ENCODE data around the gene GPR25. TPM values are rescaled to one million over a fixed set of nuclear protein-coding genes. Genes with fewer than 3 reads are reported as not detected.

GPR25 gene
- total RNA-seq, 4 donors from 2014 or later, result 0.48 TPM; not detected in 3

DNA sequence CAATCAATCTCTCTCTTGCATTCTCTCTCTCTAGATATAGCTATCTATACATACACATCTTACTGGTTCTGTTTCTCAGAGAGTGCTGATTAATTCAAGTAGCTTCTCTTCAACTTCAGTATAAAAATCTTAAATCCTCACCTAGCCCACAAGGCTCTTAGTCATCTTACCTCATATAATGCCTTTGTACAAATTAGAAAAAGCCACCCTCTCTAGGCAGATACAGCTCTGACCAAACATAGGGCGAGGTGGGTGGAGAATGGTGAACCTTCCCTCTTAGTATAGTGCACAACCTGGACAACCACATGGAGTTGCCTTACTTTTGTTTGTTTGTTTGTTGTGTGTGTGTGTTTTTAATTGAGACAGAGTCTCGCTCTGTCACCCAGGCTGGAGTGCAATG, 16.8 kb downstream of the GPR25 start:
- WGBS, 2 donors (ENCODE audit: low coverage in 1 of 2), result 97 to 100% methylated on average over 1 to 2 of the region's 2 CpGs
- TF ChIP-seq POLR2AphosphoS5 (IDR thresholded peaks at IDR 0.05) (no peak), EP300 (IDR thresholded peaks at IDR 0.05; ENCODE audit: low read depth) (no peak), POLR2A (IDR thresholded peaks at IDR 0.05) (no peak)
- TF ChIP-seq, protein P1, sequence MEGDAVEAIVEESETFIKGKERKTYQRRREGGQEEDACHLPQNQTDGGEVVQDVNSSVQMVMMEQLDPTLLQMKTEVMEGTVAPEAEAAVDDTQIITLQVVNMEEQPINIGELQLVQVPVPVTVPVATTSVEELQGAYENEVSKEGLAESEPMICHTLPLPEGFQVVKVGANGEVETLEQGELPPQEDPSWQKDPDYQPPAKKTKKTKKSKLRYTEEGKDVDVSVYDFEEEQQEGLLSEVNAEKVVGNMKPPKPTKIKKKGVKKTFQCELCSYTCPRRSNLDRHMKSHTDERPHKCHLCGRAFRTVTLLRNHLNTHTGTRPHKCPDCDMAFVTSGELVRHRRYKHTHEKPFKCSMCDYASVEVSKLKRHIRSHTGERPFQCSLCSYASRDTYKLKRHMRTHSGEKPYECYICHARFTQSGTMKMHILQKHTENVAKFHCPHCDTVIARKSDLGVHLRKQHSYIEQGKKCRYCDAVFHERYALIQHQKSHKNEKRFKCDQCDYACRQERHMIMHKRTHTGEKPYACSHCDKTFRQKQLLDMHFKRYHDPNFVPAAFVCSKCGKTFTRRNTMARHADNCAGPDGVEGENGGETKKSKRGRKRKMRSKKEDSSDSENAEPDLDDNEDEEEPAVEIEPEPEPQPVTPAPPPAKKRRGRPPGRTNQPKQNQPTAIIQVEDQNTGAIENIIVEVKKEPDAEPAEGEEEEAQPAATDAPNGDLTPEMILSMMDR (IDR thresholded peaks at IDR 0.05), result no peak
- intact Hi-C loops (cut with DNase I; ENCODE audit: low total_unique reads) (no loop called here), in situ Hi-C loops (cut with MboI; ENCODE audit: low pct_ligation_motif_present in 1 of 4, low pct_unique_long_range_greater_than_20kb in 1 of 4, low sequenced_read_pairs in 3 of 4) (no loop called here)
- no peak overlapping the region for H3K27ac ChIP-seq
- DNase-seq, result no peak
- no peaks in the 10 kb centered on the region for H3K9me3 ChIP-seq
- peaks cover 0 to 45% (median 34%) of the 10 kb centered on the region in 4 donors for H3K4me1 ChIP-seq
- H3K4me3 ChIP-seq, result no peak overlapping the region
- peaks cover 14% of the 10 kb centered on the region for H3K27me3 ChIP-seq
- no peaks in the 10 kb centered on the region for H3K36me3 ChIP-seq

DNA sequence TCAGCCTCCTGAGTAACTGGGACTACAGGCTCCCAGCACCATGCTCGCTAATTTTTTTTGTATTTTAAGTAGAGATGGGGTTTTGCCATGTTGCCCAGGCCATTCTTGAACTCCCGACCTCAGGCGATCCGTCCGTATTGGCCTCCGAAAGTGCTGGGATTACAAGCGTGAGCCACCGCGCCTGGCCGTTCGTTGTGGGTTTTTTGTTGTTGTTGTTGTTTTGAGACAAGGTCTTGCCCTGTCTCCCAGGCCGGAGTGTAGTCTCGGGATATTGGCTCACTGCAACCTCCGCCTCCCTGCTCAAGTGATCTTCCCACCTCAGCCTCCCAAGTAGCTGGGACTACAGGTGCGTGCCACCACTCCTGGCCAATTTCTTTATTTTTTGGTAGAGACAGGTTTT, 17.2 kb downstream of the GPR25 start:
- Histone ChIP-seq H3K4me1 (peaks cover 0 to 45% (median 35%) of the 10 kb centered on the region in 4 donors), H3K27me3 (peaks cover 14% of the 10 kb centered on the region), H3K4me3 (no peak overlapping the region), H3K27ac (no peak overlapping the region), H3K9me3 (no peaks in the 10 kb centered on the region), H3K36me3 (no peaks in the 10 kb centered on the region)
- TF ChIP-seq POLR2AphosphoS5 (IDR thresholded peaks at IDR 0.05) (no peak), EP300 (IDR thresholded peaks at IDR 0.05; ENCODE audit: low read depth) (no peak), POLR2A (IDR thresholded peaks at IDR 0.05) (no peak)
- TF ChIP-seq, protein P1 (IDR thresholded peaks at IDR 0.05), result no peak
- 90 to 96% methylated on average over 4 to 15 of the region's 15 CpGs for WGBS, 2 donors (ENCODE audit: low coverage in 1 of 2)
- in situ Hi-C loops (cut with MboI; ENCODE audit: low pct_ligation_motif_present in 1 of 4, low pct_unique_long_range_greater_than_20kb in 1 of 4, low sequenced_read_pairs in 3 of 4) (loop anchor here in 1 of 4 donors (10.0 kb wide), 1 partner anchor 145 kb away; no protein-coding TSS in a partner anchor), intact Hi-C loops (cut with DNase I; ENCODE audit: low total_unique reads) (no loop called here)
- DNase-seq, result no peak

- H3K27me3 ChIP-seq, result peaks cover 14% of the 10 kb centered on the region
- no peaks in the 10 kb centered on the region for H3K9me3 ChIP-seq
- TF ChIP-seq POLR2AphosphoS5 (IDR thresholded peaks at IDR 0.05) (no peak), EP300 (IDR thresholded peaks at IDR 0.05; ENCODE audit: low read depth) (no peak), POLR2A (IDR thresholded peaks at IDR 0.05) (peak; percentile 14)
- TF ChIP-seq, protein P1 (IDR thresholded peaks at IDR 0.05), result peak; percentile 32 to 65 (median 37)
- in situ Hi-C loops (cut with MboI; ENCODE audit: low pct_ligation_motif_present in 1 of 4, low pct_unique_long_range_greater_than_20kb in 1 of 4, low sequenced_read_pairs in 3 of 4), result loop anchor here in 1 of 4 donors (10.0 kb wide), 1 partner anchor 144 kb away; no protein-coding TSS in a partner anchor
- H3K27ac ChIP-seq, result peak overlapping the region; percentile 90 to 96 (median 91)
- peak; percentile 68 for DNase-seq
- intact Hi-C loops (cut with DNase I; ENCODE audit: low total_unique reads), result no loop called here
- peak overlapping the region; percentile 23 to 66 (median 44) for H3K4me3 ChIP-seq
- H3K4me1 ChIP-seq, result peaks cover 0 to 45% (median 35%) of the 10 kb centered on the region in 4 donors
- no peaks in the 10 kb centered on the region for H3K36me3 ChIP-seq
- 6 to 15% methylated on average over 6 to 70 of the region's 72 CpGs for WGBS, 2 donors (ENCODE audit: low coverage in 1 of 2)
Measured at GRCh38 chr1:200890818-200891773, 18.3 kb downstream of the GPR25 start.

DNA sequence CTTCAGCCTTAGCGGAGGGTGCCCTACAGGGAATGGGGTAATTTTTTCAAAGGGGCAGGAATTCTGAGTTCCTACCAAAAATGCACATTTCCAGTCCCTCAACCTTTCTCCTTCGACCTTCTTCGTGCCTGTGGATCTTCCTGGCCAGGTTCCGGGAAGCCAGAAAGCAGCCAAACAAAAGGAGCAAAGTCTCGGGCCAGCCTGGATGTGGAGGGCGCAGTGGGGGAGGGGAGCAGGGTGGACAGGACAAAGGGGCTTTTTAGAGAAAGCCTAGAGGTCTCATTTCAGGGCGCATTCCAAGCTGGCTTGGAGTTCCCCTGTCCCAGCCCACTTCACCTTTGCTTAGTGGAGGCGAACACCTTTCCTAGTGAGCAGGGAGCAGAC, 19.0 kb downstream of the GPR25 start:
- in situ Hi-C loops (cut with MboI; ENCODE audit: low pct_ligation_motif_present in 1 of 4, low pct_unique_long_range_greater_than_20kb in 1 of 4, low sequenced_read_pairs in 3 of 4), result loop anchor here in 1 of 4 donors (10.0 kb wide), 1 partner anchor 143 kb away; no protein-coding TSS in a partner anchor
- H3K4me3 ChIP-seq, result peak overlapping the region in 3 of 4 donors; percentile 35 to 66 (median 53)

More for the DNA sequence above, 19.0 kb downstream of the GPR25 start:
- Histone ChIP-seq H3K36me3 (no peaks in the 10 kb centered on the region), H3K27me3 (peaks cover 14% of the 10 kb centered on the region), H3K4me1 (peaks cover 0 to 45% (median 35%) of the 10 kb centered on the region in 4 donors), H3K27ac (peak overlapping the region; percentile 90 to 96 (median 91)), H3K9me3 (no peaks in the 10 kb centered on the region)
- intact Hi-C loops (cut with DNase I; ENCODE audit: low total_unique reads), result no loop called here
- WGBS, 2 donors (ENCODE audit: low coverage in 1 of 2), result 39% methylated on average over 8 of the region's 8 CpGs; no CpG with 5 or more reads in 1 of the 2 donors
- peak; percentile 52 for DNase-seq
- no peak for TF ChIP-seq EP300 (IDR thresholded peaks at IDR 0.05; ENCODE audit: low read depth)
